GM21526 (cell line): ENCODE results near the gene NTN1.

ENCODE experiments used
- ATAC-seq: cut with Tn5 transposase; IDR thresholded peaks from one replicate; pipeline ENCODE4 v1.9.1; 2021; ENCODE audit warnings: moderate library complexity; ENCODE audit not compliant: unreplicated experiment, low FRiP score

The NTN1 gene

DNA sequence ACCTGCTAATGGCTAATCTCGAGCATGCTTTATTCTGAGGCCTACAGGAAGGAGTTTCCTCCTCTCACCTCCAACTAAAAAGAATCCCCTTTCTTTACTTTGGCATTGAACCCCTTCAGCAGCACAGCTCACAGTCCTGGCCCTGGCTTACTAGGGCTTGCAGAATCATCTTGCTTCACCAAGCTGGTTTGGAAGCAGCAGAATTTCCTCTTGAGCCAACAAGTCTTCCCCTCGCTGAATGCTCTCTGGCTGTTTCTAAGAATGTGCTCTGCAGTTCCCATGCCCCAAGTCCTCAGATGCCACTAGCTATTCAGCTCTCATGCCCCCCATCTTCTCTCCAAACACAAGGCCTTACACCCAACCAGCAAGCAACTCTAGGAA, 271.2 kb downstream of the NTN1 start:
- ATAC-seq = no peak
